Dermis microvascular lymphatic vessel endothelial cell (primary cell): Measurements from ENCODE around the gene TMEM170A. TPM values are rescaled to one million over a fixed set of nuclear protein-coding genes. Genes with fewer than 3 reads are reported as not detected.
"Not testable (repeated sequence)": the region's sequence is repeated elsewhere in the genome, so short reads cannot be mapped to it uniquely, and the experiment has no call there.

Experiments used
- DNase-seq, 2 donors: peaks; one replicate each; pipeline versions ENCODE4 v3.0.0 to v3.0.0-alpha.2; 2010; ENCODE audit warnings: low read depth in 2 of 2
- total RNA-seq: library from RNA; depleted of rRNA; stranded (reverse); fragments of >200 nt; gene quantifications from 2 replicates; pipeline ENCODE4 v1.2.1, GENCODE V29; 2014

Gene TMEM170A
- total RNA-seq, 1 donor from 2014 or later, result 30.3 TPM

GRCh38 chr16:75455677-75456076, 8.8 kb downstream of the TMEM170A start:
- DNase-seq, result peak in 1 of 2 donors; percentile 6

- DNase-seq, result peak; percentile 39 to 60
Measured at GRCh38 chr16:75452464-75453190, 11.9 kb downstream of the TMEM170A start.

GRCh38 chr16:75446416-75446815, 18.1 kb downstream of the TMEM170A start:
- no peak for DNase-seq

GRCh38 chr16:75445298-75445697, 19.2 kb downstream of the TMEM170A start:
- no peak for DNase-seq

- DNase-seq, result no peak
Measured at GRCh38 chr16:75443298-75443697, 21.2 kb downstream of the TMEM170A start.

GRCh38 chr16:75433732-75434413, 30.6 kb downstream of the TMEM170A start:
- DNase-seq, result peak; percentile 97

GRCh38 chr16:75432828-75433731, 31.4 kb downstream of the TMEM170A start, which contains the start of gene CFDP1:
Gene CFDP1, minus strand, starts transcription at chr16:75433503. Its CDS starts 151 bp downstream, at chr16:75433352.
- peak; percentile 90 to 95 for DNase-seq

GRCh38 chr16:75429621-75430403, 34.7 kb downstream of the TMEM170A start:
- DNase-seq, result no peak

- not testable (repeated sequence) for DNase-seq
Measured at GRCh38 chr16:75426524-75426923, 38.0 kb downstream of the TMEM170A start.

GRCh38 chr16:75424105-75424762, 40.3 kb downstream of the TMEM170A start:
- DNase-seq, result not testable (repeated sequence)

- no peak for DNase-seq
Measured at GRCh38 chr16:75423723-75424104, 40.8 kb downstream of the TMEM170A start.

GRCh38 chr16:75421820-75422126, 42.7 kb downstream of the TMEM170A start:
- DNase-seq, result no peak

GRCh38 chr16:75420987-75421819, 43.3 kb downstream of the TMEM170A start:
- peak in 1 of 2 donors; percentile 50 for DNase-seq

GRCh38 chr16:75416904-75417565, 47.5 kb downstream of the TMEM170A start:
- DNase-seq, result no peak

GRCh38 chr16:75415169-75415905, 49.2 kb downstream of the TMEM170A start:
- no peak for DNase-seq

- no peak for DNase-seq
Measured at GRCh38 chr16:75413951-75414350, 50.5 kb downstream of the TMEM170A start.

- DNase-seq, result no peak
Measured at GRCh38 chr16:75406943-75407342, 57.5 kb downstream of the TMEM170A start.

GRCh38 chr16:75402821-75403475, 61.5 kb downstream of the TMEM170A start:
- DNase-seq, result peak; percentile 71 to 74
